SK-N-SH (cell line): ENCODE results near the gene RFT1. TPM values are rescaled to one million over a fixed set of nuclear protein-coding genes. Genes with fewer than 3 reads are reported as not detected.

Experiments used
- CTCF ChIA-PET: fragments of 300-600, 350-600 bp; formaldehyde crosslinking; extraction: SDS; loops from one replicate; lab custom pipeline; 2021; lab: Yijun Ruan, JAX
- POLR2A ChIA-PET: fragments of 350-600 bp; sonication (Branson Sonifier 250); formaldehyde crosslinking; extraction: SDS; loops from one replicate; lab custom pipeline; 2020; ENCODE audit warnings: antibody characterized with exemption, inconsistent platforms; lab: Yijun Ruan, JAX
- DNase-seq: peaks from one replicate; pipeline ENCODE4 v3.0.0; 2012
- H2AFZ ChIP-seq: fragments of 200-600 bp; sonication (generic); 2 replicates; pipeline ENCODE4 v1.8.1; 2016; ENCODE audit warnings: antibody characterized with exemption, mild to moderate bottlenecking, low read depth
- H3F3A ChIP-seq: fragments of 200-600 bp; sonication (generic); replicated peaks from 2 replicates; pipeline ENCODE3; 2016; ENCODE audit warnings: antibody characterized with exemption, mild to moderate bottlenecking; ENCODE audit not compliant: insufficient read depth
- H3K27ac ChIP-seq, 2 experiments: fragments of 200-500 bp in 1 of 2; fragments of 200-600 bp in 1 of 2; sonication (Bioruptor generic) in 1 of 2; sonication (generic), shearing (Covaris generic) in 1 of 2; 2 replicates each; pipeline versions ENCODE4 v1.5.1 to v1.6.1; 2014 to 2016; ENCODE audit warnings: low read depth in 2 of 2, inconsistent platforms in 1 of 2, low read length in 1 of 2, mild to moderate bottlenecking in 1 of 2, mixed read lengths in 1 of 2
- H3K27me3 ChIP-seq: fragments of 200-600 bp; sonication (generic), shearing (Covaris generic); 2 replicates; pipeline ENCODE4 v1.6.1; 2016; ENCODE audit warnings: mixed run types; ENCODE audit not compliant: insufficient read depth
- H3K36me3 ChIP-seq, 2 experiments: fragments of 200-500 bp in 1 of 2; fragments of 200-600 bp in 1 of 2; sonication (Bioruptor generic) in 1 of 2; sonication (generic) in 1 of 2; replicated peaks in 1 of 2; 2 replicates each; pipeline versions ENCODE3 to v1.5.1; 2014 to 2016; ENCODE audit warnings: low read length in 1 of 2, mild to moderate bottlenecking in 1 of 2; ENCODE audit not compliant: insufficient read depth in 2 of 2, control insufficient read depth in 1 of 2
- H3K4me1 ChIP-seq, 2 experiments: fragments of 200-500 bp in 1 of 2; fragments of 200-600 bp in 1 of 2; sonication (Bioruptor generic) in 1 of 2; sonication (generic), shearing (Covaris generic) in 1 of 2; 2 replicates each; pipeline versions ENCODE4 v1.5.1 to v1.6.1; 2014 to 2016; ENCODE audit warnings: low read depth in 1 of 2, low read length in 1 of 2, mixed run types in 1 of 2; ENCODE audit not compliant: insufficient read depth in 2 of 2, control insufficient read depth in 1 of 2
- H3K4me2 ChIP-seq: fragments of 200-600 bp; sonication (generic), shearing (Covaris generic); 2 replicates; pipeline ENCODE4 v1.6.1; 2017; ENCODE audit warnings: mixed run types
- H3K4me3 ChIP-seq, 2 experiments: fragments of 200-500 bp in 1 of 2; fragments of 200-600 bp in 1 of 2; sonication (Bioruptor generic) in 1 of 2; sonication (generic), shearing (Covaris generic) in 1 of 2; 2 replicates each; pipeline versions ENCODE4 v1.5.1 to v1.8.1; 2014 to 2016; ENCODE audit warnings: low read depth in 2 of 2, inconsistent platforms in 1 of 2, low read length in 1 of 2, mild to moderate bottlenecking in 1 of 2, mixed read lengths in 1 of 2, moderate library complexity in 1 of 2
- H3K79me2 ChIP-seq: fragments of 200-600 bp; sonication (generic); 2 replicates; pipeline ENCODE4 v1.8.1; 2017; ENCODE audit warnings: mild to moderate bottlenecking; ENCODE audit not compliant: insufficient read depth
- H3K9ac ChIP-seq: fragments of 200-600 bp; sonication (generic); 2 replicates; pipeline ENCODE4 v1.6.1; 2017; ENCODE audit warnings: mixed run types
- H3K9me2 ChIP-seq: fragments of 200-600 bp; sonication (generic); 2 replicates; pipeline ENCODE4 v1.6.1; 2017; ENCODE audit warnings: mixed run types
- H3K9me3 ChIP-seq: fragments of 200-600 bp; sonication (generic); 2 replicates; pipeline ENCODE4 v1.6.1; 2017; ENCODE audit warnings: mixed run types, mild to moderate bottlenecking, moderate library complexity
- H4K20me1 ChIP-seq: fragments of 200-600 bp; sonication (generic); 2 replicates; pipeline ENCODE4 v1.6.1; 2017; ENCODE audit warnings: mild to moderate bottlenecking, mixed run types; ENCODE audit not compliant: insufficient read depth
- CHD2 ChIP-seq: fragments of 150-350 bp; IDR thresholded peaks from 2 replicates; pipeline ENCODE4 v1.6.1; 2018; ENCODE audit warnings: low read length; ENCODE audit not compliant: partially characterized antibody
- ELF1 ChIP-seq: IDR thresholded peaks from 2 replicates; pipeline ENCODE4 v1.4.0; 2012
- FOSL2 ChIP-seq: IDR thresholded peaks from 2 replicates; pipeline ENCODE4 v1.4.0; 2012; ENCODE audit warnings: low read depth, mild to moderate bottlenecking, moderate library complexity, borderline replicate concordance
- MEF2A ChIP-seq: IDR thresholded peaks from 2 replicates; pipeline ENCODE4 v1.4.0; 2012; ENCODE audit warnings: low read depth, borderline replicate concordance
- NFIC ChIP-seq: IDR thresholded peaks from 2 replicates; pipeline ENCODE4 v1.4.0; 2012; ENCODE audit warnings: borderline replicate concordance
- PBX3 ChIP-seq: IDR thresholded peaks from 2 replicates; pipeline ENCODE4; 2012
- RCOR1 ChIP-seq: fragments of 150-350 bp; IDR thresholded peaks from 2 replicates; pipeline ENCODE4 v1.6.1; 2017; ENCODE audit warnings: antibody characterized with exemption, low read length
- RXRA ChIP-seq: IDR thresholded peaks from 2 replicates; pipeline ENCODE4 v1.4.0; 2012; ENCODE audit warnings: low read depth, mild to moderate bottlenecking, borderline replicate concordance
- TCF12 ChIP-seq: IDR thresholded peaks from 2 replicates; pipeline ENCODE4 v1.4.0; 2012
- USF1 ChIP-seq: IDR thresholded peaks from 2 replicates; pipeline ENCODE4 v1.4.0; 2012; ENCODE audit warnings: low read depth, borderline replicate concordance
- ZBTB33 ChIP-seq: IDR thresholded peaks from 2 replicates; pipeline ENCODE4 v1.4.0; 2012; ENCODE audit warnings: low read depth, borderline replicate concordance
- WGBS: methylation state at CpG from one replicate; pipeline ENCODE4 v1.1.6; 2017; ENCODE audit warnings: low lambda C conversion rate; 5-methylcytosine and 5-hydroxymethylcytosine counted together
- polyA plus RNA-seq, 3 experiments: library from polyadenylated mRNA; depleted of rRNA; stranded (reverse); fragments of >200 nt; gene quantifications; 2 replicates each; pipeline ENCODE4 v1.2.3, GENCODE V29; 2012

Gene RFT1
- polyA plus RNA-seq, 1 of the 3 experiments (the other 2 are of a cell fraction) = 13.8 TPM

- Histone ChIP-seq H3F3A (no peaks in the 10 kb centered on the region), H3K4me1 (peaks cover 0 to 26% of the 10 kb centered on the region in 2 experiments; a peak in 1 of 4 replicates), H3K4me3 (no peak overlapping the region), H4K20me1 (no peaks in the 10 kb centered on the region), H3K79me2 (no peaks in the 10 kb centered on the region), H3K27me3 (no peaks in the 10 kb centered on the region), H3K4me2 (no peak overlapping the region), H3K36me3 (no peaks in the 10 kb centered on the region), H3K9me3 (no peaks in the 10 kb centered on the region), H3K9me2 (no peaks in the 10 kb centered on the region), H3K27ac (no peak overlapping the region), H3K9ac (no peak overlapping the region), H2AFZ (no peak overlapping the region)
- TF ChIP-seq RCOR1 = no peak
- no peak for TF ChIP-seq ELF1
- no peak for TF ChIP-seq NFIC
- no peak for TF ChIP-seq PBX3
- no peak for TF ChIP-seq MEF2A
- CTCF ChIA-PET = interaction anchor here (0.6 to 1.3 kb wide), 2 partner anchors 28 to 238 kb away, joined by 3 read pairs; no protein-coding TSS in a partner anchor
- no peak for DNase-seq
- POLR2A ChIA-PET = no interaction called here
- no CpG with 5 or more reads among the region's 4 CpGs for WGBS
Measured at GRCh38 chr3:53069422-53070068, 60.7 kb downstream of the RFT1 start.

GRCh38 chr3:53068176-53068575 is 62.1 kb downstream of the RFT1 start:
- ChIA-PET CTCF (interaction anchor here (0.8 to 1.3 kb wide), 4 partner anchors 16 to 218 kb away, joined by 3 to 4 read pairs (median 3); no protein-coding TSS in a partner anchor), POLR2A (no interaction called here)
- Histone ChIP-seq H3K9me3 (no peaks in the 10 kb centered on the region), H3F3A (no peaks in the 10 kb centered on the region), H3K36me3 (no peaks in the 10 kb centered on the region), H2AFZ (no peak overlapping the region), H3K79me2 (no peaks in the 10 kb centered on the region), H3K9ac (no peak overlapping the region), H3K27ac (no peak overlapping the region), H3K4me1 (peaks cover 0 to 14% of the 10 kb centered on the region in 2 experiments; a peak in 1 of 4 replicates), H3K4me3 (no peak overlapping the region), H3K27me3 (no peaks in the 10 kb centered on the region), H3K4me2 (no peak overlapping the region), H4K20me1 (no peaks in the 10 kb centered on the region), H3K9me2 (no peaks in the 10 kb centered on the region)
- DNase-seq = no peak
- TF ChIP-seq USF1 (no peak), TCF12 (no peak), ZBTB33 (no peak), RXRA (no peak), FOSL2 (no peak), CHD2 (no peak), NFIC (no peak)
- WGBS = 57% methylated on average over 3 of the region's 3 CpGs
